B cell (primary cell): Measurements from ENCODE around the gene GMPR2. TPM values are rescaled to one million over a fixed set of nuclear protein-coding genes. Genes with fewer than 3 reads are reported as not detected.

Source experiments
- ATAC-seq: fragments of 200-7000 bp; cut with Tn5 transposase; one replicate; pipeline ENCODE4 v1.10.0; 2021; ENCODE audit warnings: low read depth, mild to moderate bottlenecking, moderate number of reproducible peaks, moderate library complexity
- CTCF ChIA-PET: fragments of 350-600 bp; sonication (Branson Sonifier 250); formaldehyde crosslinking; loops from one replicate; lab custom pipeline; 2021; ENCODE audit warnings: antibody characterized with exemption, inconsistent platforms; lab: Charles Lee
- POLR2A ChIA-PET: fragments of 350-600 bp; sonication (Branson Sonifier 250); formaldehyde crosslinking; loops from one replicate; lab custom pipeline; 2021; ENCODE audit warnings: antibody characterized with exemption; lab: Charles Lee
- DNase-seq: peaks from one replicate; pipeline ENCODE4 v3.0.0; 2013
- H2AFZ ChIP-seq: 2 replicates; pipeline ENCODE4 v1.6.1; 2012; ENCODE audit warnings: mild to moderate bottlenecking, low read depth, low read length; ENCODE audit not compliant: insufficient read depth, poor library complexity, severe bottlenecking
- H3K27ac ChIP-seq, 2 donors: 1 replicate in 1 of 2; 2 replicates in 1 of 2; pipeline ENCODE4 v1.5.1; 2012 to 2013; ENCODE audit warnings: low read length in 2 of 2, mild to moderate bottlenecking in 2 of 2, moderate library complexity in 1 of 2
- H3K27me3 ChIP-seq, 4 experiments: fragments of 200-600 bp in 1 of 4; sonication (generic) in 1 of 4; replicated peaks in 1 of 4; 1 replicate in 2 of 4; 2 replicates in 2 of 4; pipeline versions ENCODE4 v1.6.1 to v1.7.0; 2013 to 2016; ENCODE audit warnings: low read length in 3 of 4, mild to moderate bottlenecking in 2 of 4, mixed read lengths in 1 of 4, moderate library complexity in 1 of 4; ENCODE audit not compliant: insufficient read depth in 4 of 4, control insufficient read depth in 3 of 4; ENCODE audit errors: control extremely low read depth in 1 of 4
- H3K36me3 ChIP-seq, 2 experiments: replicated peaks in 1 of 2; 1 replicate in 1 of 2; 2 replicates in 1 of 2; pipeline versions ENCODE4 v1.6.1 to v1.7.1; 2013; ENCODE audit warnings: low read length in 1 of 2; ENCODE audit not compliant: insufficient read depth in 2 of 2, control insufficient read depth in 1 of 2; ENCODE audit errors: control extremely low read depth in 1 of 2, extremely low read depth in 1 of 2
- H3K4me1 ChIP-seq, 2 donors: fragments of 200-600 bp in 1 of 2; sonication (generic) in 1 of 2; 1 replicate in 1 of 2; 2 replicates in 1 of 2; pipeline versions ENCODE4 v1.5.1 to v1.6.1; 2013 to 2017; ENCODE audit warnings: low read length in 2 of 2; ENCODE audit not compliant: control insufficient read depth in 2 of 2, insufficient read depth in 2 of 2
- H3K4me2 ChIP-seq: replicated peaks from 2 replicates; pipeline ENCODE3; 2012; ENCODE audit warnings: mild to moderate bottlenecking, low read depth, low read length; ENCODE audit not compliant: poor library complexity, severe bottlenecking
- H3K4me3 ChIP-seq, 5 experiments: fragments of 200-600 bp in 1 of 5; sonication (generic) in 1 of 5; 1 replicate in 3 of 5; 2 replicates in 2 of 5; pipeline versions ENCODE4 v1.5.1 to v1.7.0; 2011 to 2016; ENCODE audit warnings: low read length in 4 of 5, mild to moderate bottlenecking in 4 of 5, low read depth in 2 of 5, control low read depth in 1 of 5, moderate library complexity in 1 of 5; ENCODE audit not compliant: insufficient read depth in 1 of 5; ENCODE audit errors: control extremely low read depth in 1 of 5, extremely low read depth in 1 of 5
- H3K79me2 ChIP-seq: fragments of 200-600 bp; sonication (generic); one replicate; pipeline ENCODE4 v1.6.0; 2016; ENCODE audit warnings: low read length; ENCODE audit not compliant: control insufficient read depth, insufficient read depth
- H3K9ac ChIP-seq: fragments of 200-600 bp; sonication (generic); 2 replicates; pipeline ENCODE4 v1.6.1; 2017; ENCODE audit warnings: mild to moderate bottlenecking, low read length, moderate library complexity
- H3K9me3 ChIP-seq, 3 donors: one replicate each; pipeline versions ENCODE4 v1.6.1 to v1.7.1; 2013; ENCODE audit warnings: low read length in 2 of 3; ENCODE audit not compliant: control insufficient read depth in 2 of 3, insufficient read depth in 1 of 3; ENCODE audit errors: control extremely low read depth in 1 of 3
- H4K20me1 ChIP-seq: 2 replicates; pipeline ENCODE4 v1.6.0; 2012; ENCODE audit warnings: mild to moderate bottlenecking, low read length; ENCODE audit not compliant: insufficient read depth, control insufficient read depth, poor library complexity, severe bottlenecking
- H3K27ac Mint-ChIP-seq: one replicate; pipeline ENCODE4 v1.8.0; 2021; ENCODE audit warnings: mixed read lengths
- H3K27me3 Mint-ChIP-seq: one replicate; pipeline ENCODE4 v1.8.0; 2021; ENCODE audit warnings: mixed read lengths
- H3K4me1 Mint-ChIP-seq: one replicate; pipeline ENCODE4 v1.8.0; 2021; ENCODE audit warnings: mixed read lengths
- H3K4me3 Mint-ChIP-seq: one replicate; pipeline ENCODE4 v1.8.0; 2021; ENCODE audit warnings: mixed read lengths
- H3K9me3 Mint-ChIP-seq: one replicate; pipeline ENCODE4 v1.8.0; 2022; ENCODE audit warnings: mixed read lengths; ENCODE audit not compliant: insufficient read depth
- EZH2 ChIP-seq: IDR thresholded peaks from 2 replicates; pipeline ENCODE4 v1.6.1; 2012; ENCODE audit warnings: borderline replicate concordance, low read depth, mild to moderate bottlenecking, moderate library complexity, low read length; ENCODE audit not compliant: insufficient read depth, poor library complexity, severe bottlenecking
- WGBS: methylation state at CpG from one replicate; pipeline ENCODE4 v1.1.5; 2013; ENCODE audit warnings: missing lambda C conversion rate; ENCODE audit not compliant: insufficient coverage; 5-methylcytosine and 5-hydroxymethylcytosine counted together
- intact Hi-C: fragments of 100-400 bp; cut with micrococcal nuclease; formaldehyde crosslinking; loops from one replicate; pipeline ENCODE4 v1.10.0; 2022
- polyA plus RNA-seq: library from polyadenylated mRNA; depleted of rRNA; stranded (reverse); fragments of >200 nt; gene quantifications from 2 replicates; pipeline ENCODE4 v1.2.3, GENCODE V29; 2012
- total RNA-seq, 2 donors: library from RNA; stranded (reverse); fragments of 120-200 nt in 1 of 2; gene quantifications; 1 replicate in 1 of 2; 2 replicates in 1 of 2; pipeline versions ENCODE4 v1.2.3 to v1.2.4, GENCODE V29; 2013 to 2022
- TF ChIP-seq, protein P1 (sequence below): fragments of 200-600 bp; IDR thresholded peaks from one replicate; pipeline ENCODE4 v1.8.0; 2022; ENCODE audit warnings: antibody characterized with exemption, mild to moderate bottlenecking

GMPR2 gene
- total and polyA plus RNA-seq, 2 donors (not counting 1 experiment from before 2014, with no cell fraction given), result 39.7 to 58.7 TPM

DNA sequence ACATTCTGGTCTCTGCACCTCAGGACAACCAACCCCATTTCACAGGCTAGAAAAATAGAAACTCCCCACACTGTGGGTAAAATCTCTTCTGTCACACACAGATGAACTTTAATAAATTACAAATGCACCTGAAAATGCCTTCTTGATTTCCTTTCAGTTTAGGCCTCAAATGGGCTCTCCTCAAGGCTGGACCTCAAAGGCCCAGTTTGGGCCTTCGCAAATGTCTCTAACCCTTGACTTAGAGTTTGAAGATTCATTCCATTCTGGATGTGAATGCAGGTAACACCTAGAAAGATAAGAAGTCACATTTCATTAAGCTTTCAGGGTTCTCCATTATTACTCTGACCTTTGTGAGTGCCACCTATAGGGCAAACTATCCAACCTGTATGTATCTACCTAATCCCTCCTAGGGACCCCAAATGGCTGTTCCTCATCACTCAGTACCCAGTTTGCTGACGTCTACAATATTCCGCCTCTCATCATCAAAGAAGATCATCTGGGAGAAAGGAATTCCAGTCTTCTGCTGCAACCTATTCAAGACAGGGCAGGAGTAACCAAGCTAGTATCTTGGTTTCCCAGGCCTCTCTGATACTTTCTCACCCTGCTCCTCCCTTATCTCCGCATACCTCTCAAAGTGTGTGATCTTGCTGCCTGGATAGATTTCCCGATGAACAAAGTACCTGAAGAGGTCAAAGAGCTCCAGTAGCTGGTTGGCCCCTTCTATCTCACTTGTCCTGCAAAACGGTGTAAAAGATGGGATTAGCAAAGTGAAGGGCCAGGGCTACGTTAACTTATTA lies 18.7 kb upstream of the GMPR2 start:
- Histone ChIP-seq H3K27ac (peak overlapping the region; percentile 93 to 98), H3K9ac (peak overlapping the region; percentile 96), H3K9me3 (no peaks in the 10 kb centered on the region), H2AFZ (peak overlapping the region; percentile 77), H3K36me3 (peaks cover 4 to 34% of the 10 kb centered on the region in 2 experiments), H3K4me2 (peak overlapping the region; percentile 73), H3K4me1 (peaks cover 32 to 33% of the 10 kb centered on the region in 2 donors), H4K20me1 (peaks cover 2% of the 10 kb centered on the region), H3K79me2 (peaks cover 67% of the 10 kb centered on the region), H3K4me3 (peak overlapping the region in 2 of 5 experiments; percentile 84 to 89), H3K27me3 (no peaks in the 10 kb centered on the region)
- no peaks in the 10 kb centered on the region for H3K27me3 Mint-ChIP-seq
- no peak for DNase-seq
- no peaks in the 10 kb centered on the region for H3K9me3 Mint-ChIP-seq
- peak overlapping the region; percentile 98 for H3K27ac Mint-ChIP-seq
- peaks cover 43% of the 10 kb centered on the region for H3K4me1 Mint-ChIP-seq
- ATAC-seq, result no peak
- TF ChIP-seq EZH2, result no peak
- TF ChIP-seq, protein P1, sequence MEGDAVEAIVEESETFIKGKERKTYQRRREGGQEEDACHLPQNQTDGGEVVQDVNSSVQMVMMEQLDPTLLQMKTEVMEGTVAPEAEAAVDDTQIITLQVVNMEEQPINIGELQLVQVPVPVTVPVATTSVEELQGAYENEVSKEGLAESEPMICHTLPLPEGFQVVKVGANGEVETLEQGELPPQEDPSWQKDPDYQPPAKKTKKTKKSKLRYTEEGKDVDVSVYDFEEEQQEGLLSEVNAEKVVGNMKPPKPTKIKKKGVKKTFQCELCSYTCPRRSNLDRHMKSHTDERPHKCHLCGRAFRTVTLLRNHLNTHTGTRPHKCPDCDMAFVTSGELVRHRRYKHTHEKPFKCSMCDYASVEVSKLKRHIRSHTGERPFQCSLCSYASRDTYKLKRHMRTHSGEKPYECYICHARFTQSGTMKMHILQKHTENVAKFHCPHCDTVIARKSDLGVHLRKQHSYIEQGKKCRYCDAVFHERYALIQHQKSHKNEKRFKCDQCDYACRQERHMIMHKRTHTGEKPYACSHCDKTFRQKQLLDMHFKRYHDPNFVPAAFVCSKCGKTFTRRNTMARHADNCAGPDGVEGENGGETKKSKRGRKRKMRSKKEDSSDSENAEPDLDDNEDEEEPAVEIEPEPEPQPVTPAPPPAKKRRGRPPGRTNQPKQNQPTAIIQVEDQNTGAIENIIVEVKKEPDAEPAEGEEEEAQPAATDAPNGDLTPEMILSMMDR, result no peak
- ChIA-PET POLR2A (interaction anchor here (0.5 to 5.3 kb wide), 19 partner anchors 19 to 217 kb away, joined by 3 to 64 read pairs (median 4); partner anchors contain the start of genes CBLN3, DCAF11, EMC9 and GMPR2), CTCF (interaction anchor here (0.7 to 4.2 kb wide), 21 partner anchors 10 to 223 kb away, joined by 3 to 24 read pairs (median 4); partner anchors contain the start of genes CBLN3, CIDEB, DHRS1 and IPO4)
- H3K4me3 Mint-ChIP-seq, result peak overlapping the region; percentile 93
- intact Hi-C loops, result loop anchor here (1.0 to 10.0 kb wide), 10 partner anchors 18 to 659 kb away; partner anchors contain the start of genes DCAF11, DHRS1, EMC9 and GMPR2
- 100% methylated on average over 5 of the region's 7 CpGs for WGBS
